Muscle layer of colon (tissue), 2 donors: ENCODE measurements around the gene ENDOU.

Experiments used
- H3K27ac ChIP-seq: one replicate; pipeline ENCODE4 v1.7.0; 2013; ENCODE audit warnings: low read depth, mild to moderate bottlenecking, low read length, moderate library complexity
- H3K27me3 ChIP-seq, 2 donors: one replicate each; pipeline ENCODE4 v1.7.0; 2013; ENCODE audit warnings: low read length in 2 of 2, mild to moderate bottlenecking in 2 of 2; ENCODE audit not compliant: insufficient read depth in 2 of 2, control insufficient read depth in 1 of 2
- H3K36me3 ChIP-seq: one replicate; pipeline ENCODE4 v1.7.0; 2013; ENCODE audit warnings: mild to moderate bottlenecking, low read length; ENCODE audit not compliant: insufficient read depth
- H3K4me1 ChIP-seq: one replicate; pipeline ENCODE4 v1.7.0; 2013; ENCODE audit warnings: mild to moderate bottlenecking, low read length; ENCODE audit not compliant: insufficient read depth
- H3K4me3 ChIP-seq, 2 donors: one replicate each; pipeline ENCODE4 v1.7.0; 2013; ENCODE audit warnings: low read length in 2 of 2, low read depth in 1 of 2, mild to moderate bottlenecking in 1 of 2, moderate library complexity in 1 of 2
- H3K9ac ChIP-seq: one replicate; pipeline ENCODE4 v1.7.0; 2013; ENCODE audit warnings: low read length
- H3K9me3 ChIP-seq: one replicate; pipeline ENCODE4 v1.7.0; 2013; ENCODE audit warnings: mild to moderate bottlenecking, low read length
- donor health status: abdominal sarcoma.
- donor health status: Adenocarcinoma of cecum.

Gene ENDOU

DNA sequence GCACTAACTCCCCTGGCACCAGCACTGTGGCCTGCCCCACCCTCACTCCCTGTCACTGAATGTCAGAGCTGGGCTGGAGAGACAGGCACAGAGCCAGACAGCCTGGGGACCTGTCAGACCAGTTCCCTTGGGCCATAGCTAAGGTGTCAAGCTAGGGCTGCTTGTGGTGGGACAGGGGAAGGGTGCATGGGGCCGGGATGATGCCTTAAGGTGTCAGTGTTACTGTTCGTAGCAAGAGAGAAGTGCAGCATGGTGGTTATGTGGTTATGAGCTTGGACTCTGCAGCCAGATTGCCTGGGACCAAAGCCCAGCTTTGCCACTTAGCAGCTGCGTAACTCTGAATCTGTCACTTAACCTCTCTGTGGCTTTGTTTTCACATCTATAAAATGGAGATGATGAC lies 29.6 kb upstream of the ENDOU start:
- no peaks in the 10 kb centered on the region for H3K36me3 ChIP-seq
- H3K4me1 ChIP-seq = peaks cover 42% of the 10 kb centered on the region
- no peaks in the 10 kb centered on the region for H3K9me3 ChIP-seq
- H3K4me3 ChIP-seq = no peak overlapping the region
- H3K27ac ChIP-seq = no peak overlapping the region
- no peak overlapping the region for H3K9ac ChIP-seq
- no peaks in the 10 kb centered on the region for H3K27me3 ChIP-seq

DNA sequence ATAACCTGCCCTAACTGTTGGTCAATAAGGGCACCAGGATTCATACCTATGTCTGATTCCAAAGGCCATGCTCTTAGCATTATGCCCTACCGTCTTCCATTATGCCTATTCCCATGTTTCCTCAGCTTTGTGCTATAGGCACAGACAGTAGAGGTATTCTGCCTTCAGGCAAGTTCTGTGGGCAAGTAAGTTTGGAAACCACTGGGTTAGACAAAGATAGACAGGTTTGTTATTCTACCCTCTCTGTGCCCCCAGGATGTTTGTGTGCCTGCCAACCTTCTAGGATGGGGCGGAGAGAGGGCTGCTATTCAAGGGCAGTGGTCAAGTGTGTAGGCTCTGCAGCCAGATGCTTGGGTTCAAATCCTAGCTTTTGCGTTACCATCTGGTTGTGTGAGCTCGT lies 28.8 kb upstream of the ENDOU start:
- Histone ChIP-seq H3K9me3 (no peaks in the 10 kb centered on the region), H3K4me1 (peaks cover 38% of the 10 kb centered on the region), H3K36me3 (no peaks in the 10 kb centered on the region), H3K27me3 (no peaks in the 10 kb centered on the region), H3K27ac (no peak overlapping the region), H3K4me3 (no peak overlapping the region), H3K9ac (no peak overlapping the region)

DNA sequence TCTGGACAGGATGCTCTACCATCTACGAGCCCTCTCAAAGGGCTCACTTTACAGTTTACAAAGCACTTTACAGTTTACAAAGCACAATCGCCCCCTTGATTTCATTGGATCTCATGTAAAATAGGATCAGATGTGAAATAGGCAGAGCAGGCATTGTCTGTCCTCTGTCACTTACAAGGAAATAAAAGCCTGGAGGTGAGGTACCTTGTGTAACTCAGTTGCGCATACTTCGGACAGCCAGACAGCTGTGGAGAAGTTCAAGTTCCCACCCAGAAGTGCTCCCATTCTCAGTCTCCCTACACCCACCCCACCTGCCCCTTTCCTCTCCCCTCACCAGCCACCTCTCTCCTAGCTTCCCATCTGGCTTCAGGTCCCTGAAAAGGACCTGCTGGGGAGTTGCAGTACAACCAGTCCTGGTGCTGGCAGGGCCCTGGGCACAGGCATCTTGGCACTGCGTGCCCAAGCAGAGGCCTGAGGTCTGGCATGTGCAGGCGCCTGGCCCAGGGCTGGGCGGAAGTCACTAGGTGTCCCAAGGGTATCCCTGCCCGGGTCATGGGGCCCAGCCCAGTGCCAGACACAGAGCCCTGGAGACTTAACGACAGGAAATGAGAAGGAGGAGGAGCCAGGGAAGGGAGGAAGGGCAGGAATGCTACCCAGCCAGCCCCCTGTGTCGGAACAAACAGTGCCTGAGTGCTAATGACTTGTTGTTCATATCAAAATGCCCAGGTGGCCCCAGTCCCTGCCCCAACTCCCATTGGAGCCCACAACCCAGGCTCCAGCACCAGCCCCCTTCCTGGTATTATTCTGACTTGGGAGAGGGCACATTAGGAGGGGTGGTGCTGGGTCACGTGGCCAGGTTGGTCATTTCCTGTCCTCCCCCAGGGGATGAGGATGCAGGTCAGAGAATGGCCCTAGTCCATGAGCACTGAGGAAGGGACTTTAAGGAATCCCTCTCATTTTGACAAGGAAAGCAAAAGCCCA lies 28.0 kb upstream of the ENDOU start:
- Histone ChIP-seq H3K9ac (no peak overlapping the region), H3K4me3 (no peak overlapping the region)

DNA sequence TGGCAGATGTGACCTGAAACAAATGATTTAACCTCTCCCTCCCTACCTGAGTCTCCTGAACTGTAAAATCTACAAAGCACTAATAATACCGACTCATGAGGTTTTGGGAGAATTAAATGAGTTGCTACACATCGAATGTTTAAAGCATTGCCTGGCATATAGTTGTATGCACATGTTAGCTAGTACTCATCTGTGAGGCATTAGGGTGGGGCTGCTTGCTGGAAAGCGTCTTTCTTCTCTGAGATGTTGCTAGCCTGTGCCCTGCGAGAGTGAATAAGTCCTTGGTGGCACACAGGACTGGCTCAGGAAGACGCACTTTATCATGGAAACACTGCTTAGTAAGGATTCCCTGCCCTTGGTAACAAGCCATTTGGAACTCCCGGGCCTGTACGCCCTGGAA lies 27.3 kb upstream of the ENDOU start:
- Histone ChIP-seq H3K27me3 (no peaks in the 10 kb centered on the region), H3K36me3 (no peaks in the 10 kb centered on the region), H3K9ac (no peak overlapping the region), H3K27ac (no peak overlapping the region), H3K4me3 (no peak overlapping the region), H3K4me1 (peaks cover 28% of the 10 kb centered on the region), H3K9me3 (no peaks in the 10 kb centered on the region)

More for the DNA sequence above, 28.0 kb upstream of the ENDOU start:
- H3K27me3 ChIP-seq = no peaks in the 10 kb centered on the region
- H3K9me3 ChIP-seq = no peaks in the 10 kb centered on the region
- no peak overlapping the region for H3K27ac ChIP-seq
- H3K36me3 ChIP-seq = no peaks in the 10 kb centered on the region
- peaks cover 35% of the 10 kb centered on the region for H3K4me1 ChIP-seq

DNA sequence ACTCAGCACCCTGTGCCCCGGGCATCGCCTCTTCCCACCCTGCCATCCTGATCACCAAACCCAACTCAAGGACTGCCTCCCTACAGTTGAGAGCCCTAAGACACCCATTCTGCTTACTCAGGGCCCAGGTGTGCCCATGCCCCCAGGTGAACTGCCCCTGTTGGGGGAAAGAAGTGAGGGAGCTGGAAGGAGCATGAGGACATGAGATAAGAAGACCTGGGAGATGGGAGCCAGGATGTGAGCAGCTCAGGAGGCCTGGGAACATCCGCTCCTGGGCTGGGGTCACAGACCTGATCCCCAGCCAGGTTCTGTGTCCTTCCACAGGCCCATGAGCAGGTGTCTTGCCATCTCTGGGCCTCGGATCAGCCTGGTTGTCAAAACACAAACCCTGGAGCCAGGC lies 26.8 kb upstream of the ENDOU start:
- Histone ChIP-seq H3K36me3 (no peaks in the 10 kb centered on the region), H3K9ac (no peak overlapping the region), H3K9me3 (no peaks in the 10 kb centered on the region), H3K27ac (no peak overlapping the region), H3K27me3 (no peaks in the 10 kb centered on the region), H3K4me3 (no peak overlapping the region), H3K4me1 (peaks cover 24% of the 10 kb centered on the region)

DNA sequence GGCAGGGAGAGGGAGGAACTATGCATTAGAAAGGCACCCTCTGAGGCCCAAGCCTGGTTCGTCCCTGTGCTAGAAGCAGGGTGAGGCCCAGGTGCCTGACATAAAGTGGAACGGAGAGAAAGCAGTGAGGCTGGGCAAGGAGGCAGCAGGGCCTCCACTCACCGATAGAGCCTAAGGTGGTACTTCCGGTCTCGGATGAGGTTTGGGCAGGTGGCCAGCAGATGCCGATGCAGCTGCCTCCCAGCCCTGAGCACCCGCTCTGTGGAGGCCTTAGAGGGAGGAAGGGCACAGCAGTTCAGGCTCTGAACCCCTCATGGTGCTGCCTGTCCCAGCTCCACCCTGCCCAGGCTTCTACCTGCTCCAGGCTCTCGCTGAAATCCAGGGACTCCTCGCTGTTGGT lies 26.3 kb upstream of the ENDOU start:
- Histone ChIP-seq H3K27ac (no peak overlapping the region), H3K9ac (no peak overlapping the region), H3K27me3 (no peaks in the 10 kb centered on the region), H3K4me1 (peaks cover 23% of the 10 kb centered on the region), H3K4me3 (no peak overlapping the region), H3K36me3 (no peaks in the 10 kb centered on the region), H3K9me3 (no peaks in the 10 kb centered on the region)

DNA sequence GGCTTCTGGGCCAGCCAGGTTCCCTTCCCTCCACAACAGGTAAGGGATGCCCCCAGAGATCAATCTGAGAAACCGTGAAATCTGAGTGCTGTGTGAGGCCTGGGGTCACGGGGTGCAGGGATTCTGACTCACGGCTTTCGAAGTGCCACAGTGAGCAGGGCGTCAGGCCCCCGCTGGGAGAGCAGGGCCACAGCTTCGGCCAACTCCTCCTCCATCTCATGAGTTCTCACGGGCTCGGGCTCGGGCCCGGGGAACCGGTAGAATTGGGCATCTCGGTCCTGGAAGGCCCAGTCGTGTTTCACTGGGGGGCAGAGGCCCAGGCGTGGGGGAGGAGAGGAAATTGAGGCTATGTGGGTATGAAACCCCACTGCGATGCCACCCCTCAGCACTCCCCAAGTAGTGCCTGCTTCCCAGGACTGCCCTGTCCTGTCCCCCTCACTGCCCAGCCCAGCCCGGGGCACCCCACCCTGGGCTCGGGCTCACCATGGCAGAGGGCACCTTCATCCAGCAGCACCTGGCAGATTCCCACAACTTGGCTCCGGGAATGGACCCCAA lies 25.7 kb upstream of the ENDOU start:
- Histone ChIP-seq H3K36me3 (no peaks in the 10 kb centered on the region), H3K4me1 (peaks cover 23% of the 10 kb centered on the region), H3K27ac (no peak overlapping the region)

DNA sequence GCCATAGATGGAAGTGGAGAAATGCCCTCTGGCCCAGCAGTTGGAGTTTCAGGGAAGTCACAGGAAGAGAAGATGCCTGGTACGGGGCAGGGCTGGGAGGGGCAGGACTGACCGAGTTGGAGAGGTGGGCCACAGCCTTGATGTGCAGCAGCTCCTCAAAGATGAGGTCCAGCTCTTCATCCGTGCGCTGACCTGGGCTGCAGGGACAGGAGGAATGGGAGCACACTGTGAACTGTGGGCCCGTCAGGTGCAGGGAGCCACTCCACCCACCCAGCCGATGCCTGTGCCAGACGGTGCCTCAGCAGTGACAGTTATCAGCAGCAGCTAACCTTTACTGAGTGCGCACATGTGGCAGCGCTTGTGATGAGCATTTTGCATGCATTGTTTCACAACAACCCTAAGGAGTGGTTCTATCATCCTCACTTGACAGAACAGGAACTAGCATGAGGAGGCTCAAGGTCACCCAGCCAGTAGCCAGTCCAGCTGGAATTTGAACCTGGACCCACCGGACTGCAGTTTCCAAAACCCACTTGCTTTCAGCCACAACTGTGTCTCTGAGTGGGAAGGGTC lies 25.0 kb upstream of the ENDOU start:
- H3K27ac ChIP-seq = no peak overlapping the region
- no peak overlapping the region for H3K4me3 ChIP-seq
- no peaks in the 10 kb centered on the region for H3K27me3 ChIP-seq
- no peaks in the 10 kb centered on the region for H3K9me3 ChIP-seq
- no peaks in the 10 kb centered on the region for H3K36me3 ChIP-seq
- peaks cover 23% of the 10 kb centered on the region for H3K4me1 ChIP-seq
- H3K9ac ChIP-seq = no peak overlapping the region

More for the DNA sequence above, 25.7 kb upstream of the ENDOU start:
- no peak overlapping the region for H3K4me3 ChIP-seq
- H3K9me3 ChIP-seq = no peaks in the 10 kb centered on the region
- no peak overlapping the region for H3K9ac ChIP-seq
- no peaks in the 10 kb centered on the region for H3K27me3 ChIP-seq

DNA sequence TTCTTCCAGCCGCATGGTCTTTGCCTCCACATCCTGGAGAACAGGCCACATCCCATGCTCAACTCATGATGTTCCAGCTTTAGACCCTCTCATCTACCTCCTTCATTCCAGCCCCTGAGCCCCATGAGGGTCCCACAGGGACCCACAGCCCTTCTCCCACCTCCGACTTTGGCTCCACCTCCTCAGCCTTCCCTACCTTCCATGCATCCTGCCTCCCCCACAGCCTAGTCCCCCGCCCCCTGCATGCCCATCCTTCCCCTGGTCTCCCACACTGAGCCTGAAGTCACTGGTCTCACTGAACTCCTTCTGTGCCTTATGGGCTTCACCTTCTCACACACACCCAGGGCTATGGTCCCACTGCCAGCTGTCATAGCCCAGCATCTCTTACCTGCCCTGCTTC lies 23.6 kb upstream of the ENDOU start:
- Histone ChIP-seq H3K9me3 (no peaks in the 10 kb centered on the region), H3K4me1 (peaks cover 9% of the 10 kb centered on the region), H3K36me3 (no peaks in the 10 kb centered on the region), H3K9ac (no peak overlapping the region), H3K27ac (no peak overlapping the region), H3K27me3 (no peaks in the 10 kb centered on the region), H3K4me3 (no peak overlapping the region)

DNA sequence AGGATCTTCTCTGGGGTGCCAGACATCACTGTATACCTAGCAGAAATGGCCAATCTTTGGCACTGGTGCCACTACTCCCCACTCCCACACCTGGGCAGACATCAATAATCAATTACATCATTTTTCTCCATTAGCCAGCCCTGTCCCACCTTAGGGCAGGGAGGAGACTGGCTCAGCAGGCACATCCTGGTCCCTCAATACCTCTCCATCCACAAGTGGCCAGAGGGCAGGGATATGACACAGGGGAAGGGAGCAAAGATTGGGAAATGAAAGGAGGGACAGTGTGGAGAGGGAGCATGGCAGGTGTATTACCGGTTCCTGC lies 23.2 kb upstream of the ENDOU start:
- no peaks in the 10 kb centered on the region for H3K9me3 ChIP-seq
- peaks cover 5% of the 10 kb centered on the region for H3K4me1 ChIP-seq
- H3K27ac ChIP-seq = no peak overlapping the region
- no peaks in the 10 kb centered on the region for H3K36me3 ChIP-seq
- H3K27me3 ChIP-seq = no peaks in the 10 kb centered on the region
- no peak overlapping the region for H3K4me3 ChIP-seq
- H3K9ac ChIP-seq = no peak overlapping the region

DNA sequence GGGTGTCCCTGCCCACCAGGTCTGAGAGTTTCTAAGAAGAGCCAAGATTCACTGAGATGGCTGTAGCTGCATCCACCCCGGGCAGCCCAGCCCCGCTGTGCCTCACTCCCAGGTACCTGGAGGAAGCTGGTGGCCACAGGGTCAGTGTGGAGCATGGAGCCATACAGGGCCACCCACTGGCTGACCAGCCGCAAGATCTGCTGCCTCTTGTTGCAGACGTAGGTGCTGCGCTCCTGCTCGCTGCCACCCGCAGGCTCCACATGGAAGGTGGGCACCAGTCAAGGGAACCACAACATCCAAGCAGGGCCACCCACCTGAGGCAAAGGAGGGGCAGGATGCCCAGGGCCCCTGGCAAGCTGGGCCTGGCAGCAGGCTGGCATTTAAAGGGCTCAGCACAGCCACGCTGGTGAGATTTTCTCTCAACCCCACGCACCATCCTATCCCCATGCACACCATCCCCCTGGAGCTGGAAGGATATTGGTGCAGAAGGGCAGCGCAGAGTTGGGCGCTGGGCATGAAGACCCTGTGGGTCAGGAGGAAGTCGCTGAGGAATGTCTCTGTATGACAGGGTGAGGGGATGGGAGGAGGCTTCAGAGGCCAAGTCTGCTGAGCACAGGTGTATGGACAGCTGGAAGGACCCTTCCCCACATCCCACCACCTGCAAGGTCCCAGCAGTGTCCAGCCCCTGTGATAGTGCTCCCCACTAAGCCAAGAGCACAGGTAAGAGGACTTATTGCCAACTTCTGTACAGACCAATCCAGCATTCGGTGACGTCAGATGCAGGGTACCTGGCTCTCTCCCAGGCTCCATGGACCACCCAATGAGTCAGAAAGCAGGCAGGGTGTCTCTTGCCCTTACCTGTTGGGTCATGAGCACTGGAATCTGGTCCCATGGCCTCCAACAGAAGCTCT lies 22.6 kb upstream of the ENDOU start:
- H3K36me3 ChIP-seq = no peaks in the 10 kb centered on the region

More for the DNA sequence above, 22.6 kb upstream of the ENDOU start:
- H3K9me3 ChIP-seq = no peaks in the 10 kb centered on the region
- H3K27ac ChIP-seq = no peak overlapping the region
- H3K4me3 ChIP-seq = no peak overlapping the region
- H3K27me3 ChIP-seq = no peaks in the 10 kb centered on the region
- no peaks in the 10 kb centered on the region for H3K4me1 ChIP-seq
- H3K9ac ChIP-seq = no peak overlapping the region
